Astrocyte of the hippocampus (primary cell): Measurements from ENCODE around the gene SPRYD3.
"Not testable (repeated sequence)": the region's sequence is repeated elsewhere in the genome, so short reads cannot be mapped to it uniquely, and the experiment has no call there.

Experiments used
- DNase-seq: peaks from one replicate; pipeline ENCODE4 v3.0.0; 2011; ENCODE audit warnings: low read depth, low spot score

Gene SPRYD3

DNA sequence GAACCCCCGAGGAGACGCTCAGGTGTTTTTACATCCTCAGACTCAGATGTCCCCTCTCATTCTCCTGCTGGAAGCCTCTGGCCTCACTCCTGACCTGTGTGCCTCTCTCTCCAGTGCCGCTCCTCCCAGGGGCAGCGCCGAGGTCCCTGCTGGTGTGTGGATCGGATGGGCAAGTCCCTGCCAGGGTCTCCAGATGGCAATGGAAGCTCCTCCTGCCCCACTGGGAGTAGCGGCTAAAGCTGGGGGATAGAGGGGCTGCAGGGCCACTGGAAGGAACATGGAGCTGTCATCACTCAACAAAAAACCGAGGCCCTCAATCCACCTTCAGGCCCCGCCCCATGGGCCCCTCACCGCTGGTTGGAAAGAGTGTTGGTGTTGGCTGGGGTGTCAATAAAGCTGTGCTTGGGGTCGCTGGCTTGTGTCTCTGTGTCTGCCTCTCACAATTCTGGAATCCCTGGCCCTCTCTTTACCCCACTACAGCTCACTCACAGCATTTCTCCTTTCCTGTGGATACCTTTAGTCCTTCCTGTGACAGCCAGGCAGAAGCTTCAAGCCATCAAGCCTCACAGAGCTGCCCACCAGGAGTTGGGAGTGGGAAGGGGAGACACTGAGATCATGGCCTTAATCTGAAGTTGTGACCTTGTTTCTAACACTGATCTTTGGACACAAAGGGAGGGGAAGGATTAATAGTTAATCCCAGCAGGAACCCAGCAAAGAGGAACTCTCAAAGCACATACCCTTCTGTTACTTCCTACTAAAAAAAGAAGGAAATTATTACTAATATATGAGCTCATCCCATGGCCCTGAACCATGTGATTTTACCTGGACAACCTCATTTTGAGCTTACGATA lies 23.0 kb upstream of the SPRYD3 start:
- DNase-seq: no peak

DNA sequence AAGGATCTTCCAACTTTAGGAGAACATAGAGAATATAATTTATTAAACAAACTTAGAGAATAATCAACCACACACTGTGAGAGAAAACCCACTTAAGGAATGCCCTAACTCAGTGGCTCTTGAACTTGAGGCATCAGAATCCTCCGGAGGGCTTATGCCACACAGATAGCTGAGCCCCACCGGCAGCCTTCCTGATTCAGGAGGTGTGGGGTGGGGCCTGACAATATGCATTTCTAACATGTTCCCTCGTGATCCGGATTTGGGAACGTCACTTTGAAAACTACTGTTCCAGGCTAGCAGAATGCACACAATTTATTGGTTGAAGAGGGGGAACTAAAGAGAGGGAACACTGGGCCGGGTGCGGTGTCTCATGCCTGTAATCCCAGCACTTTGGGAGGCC lies 22.1 kb upstream of the SPRYD3 start:
- no peak for DNase-seq

GRCh38 chr12:53100466-53101151 lies 21.4 kb upstream of the SPRYD3 start:
- no peak for DNase-seq

DNA sequence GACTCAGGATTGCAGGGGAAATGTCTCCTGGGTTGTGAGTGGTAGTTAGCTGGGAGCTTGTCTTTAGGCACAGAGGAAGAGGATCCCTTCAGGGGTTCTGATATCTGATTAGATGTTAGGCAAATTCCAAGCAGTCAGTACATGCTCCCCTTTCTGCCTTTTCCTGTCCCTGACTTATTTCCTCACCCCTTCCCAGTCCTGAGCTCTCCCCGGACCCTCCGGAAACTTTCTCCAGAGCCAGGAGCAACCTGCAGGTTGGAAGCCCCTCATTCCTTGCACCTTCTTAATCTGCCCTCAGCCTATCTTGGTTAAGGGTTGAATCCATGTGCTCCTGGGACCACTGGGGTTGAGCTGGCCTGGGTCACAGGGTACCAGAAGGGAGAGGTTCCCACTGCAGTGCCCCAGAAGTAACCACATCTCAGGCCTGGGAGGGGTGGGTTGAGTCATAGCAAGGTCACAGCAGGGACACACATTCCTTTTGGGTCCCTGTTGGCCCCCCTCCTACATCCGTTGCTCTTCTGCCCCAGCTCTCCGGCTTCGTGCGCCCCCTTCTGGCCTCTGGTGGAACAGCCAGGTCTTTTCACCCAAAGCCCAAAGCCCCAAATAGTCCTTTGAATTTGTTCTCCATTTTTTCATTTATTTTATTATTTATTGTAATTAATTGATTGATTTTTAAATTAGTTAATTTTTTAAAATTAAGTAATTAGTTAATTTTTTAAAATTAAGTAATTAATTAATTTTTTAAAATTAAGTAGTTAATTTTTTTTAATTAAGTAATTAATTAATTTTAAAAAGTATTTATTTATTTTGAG lies 20.1 kb upstream of the SPRYD3 start:
- DNase-seq: peak; percentile 97

GRCh38 chr12:53098354-53098981 lies 19.3 kb upstream of the SPRYD3 start:
- peak; percentile 74 for DNase-seq

GRCh38 chr12:53097564-53098353 lies 18.6 kb upstream of the SPRYD3 start, which contains the start of gene IGFBP6:
Gene IGFBP6, plus strand, starts transcription at chr12:53097667. Its CDS starts 51 bp downstream, at chr12:53097718.
- DNase-seq: peak; percentile 83

- DNase-seq: peak; percentile 61
Observed at GRCh38 chr12:53097207-53097563, 18.0 kb upstream of the SPRYD3 start.

GRCh38 chr12:53096759-53097158 lies 17.6 kb upstream of the SPRYD3 start:
- no peak for DNase-seq

- DNase-seq: peak; percentile 23
Observed at GRCh38 chr12:53096089-53096741, 17.0 kb upstream of the SPRYD3 start.

DNA sequence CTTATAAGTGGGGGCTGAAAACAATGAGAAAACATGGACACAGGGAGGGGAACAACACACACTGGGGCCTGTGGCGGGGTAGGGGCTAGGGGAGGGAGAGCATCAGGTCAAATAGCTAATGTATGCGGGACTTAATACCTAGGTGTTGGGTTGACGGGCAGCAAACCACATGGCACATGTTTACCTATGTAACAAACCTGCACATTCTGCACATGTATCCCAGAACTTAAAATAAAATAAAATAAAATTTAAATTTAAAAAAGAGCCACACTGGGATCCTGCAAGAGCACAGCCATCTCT lies 16.4 kb upstream of the SPRYD3 start:
- not testable (repeated sequence) for DNase-seq

DNA sequence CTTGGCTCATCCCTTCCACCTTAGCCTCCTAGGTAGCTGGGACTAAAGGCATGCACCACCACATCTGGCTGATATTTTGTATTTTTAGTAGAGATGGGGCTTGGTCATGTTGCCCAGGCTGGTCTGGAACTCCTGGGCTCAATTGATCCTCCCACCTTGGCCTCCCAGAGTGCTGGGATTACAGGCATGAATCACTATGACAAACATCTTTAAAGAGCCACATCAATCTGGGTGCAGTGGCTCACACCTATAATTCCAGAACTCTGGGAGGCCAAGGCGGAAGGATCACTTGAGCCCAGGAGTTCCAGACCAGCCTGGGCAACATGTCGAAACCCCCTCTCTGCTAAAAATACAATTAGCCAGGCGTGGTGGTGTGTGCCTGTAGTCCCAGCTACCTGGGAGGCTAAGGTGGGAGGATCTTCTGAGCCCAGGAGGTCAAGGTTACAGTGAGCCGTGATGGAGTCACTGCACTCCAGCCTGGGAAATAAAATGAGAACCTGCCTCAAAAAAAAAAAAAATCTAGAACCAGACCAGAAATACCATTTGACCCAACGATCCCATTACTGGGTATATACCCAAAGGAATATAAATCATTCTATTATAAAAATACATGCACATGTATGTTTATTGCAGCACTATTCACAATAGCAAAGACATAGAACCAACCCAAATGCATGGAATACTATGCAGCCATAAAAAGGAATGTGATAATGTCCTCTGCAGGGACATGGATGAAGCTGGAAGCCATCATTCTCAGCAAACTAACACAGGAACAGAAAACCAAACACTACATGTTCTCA lies 15.8 kb upstream of the SPRYD3 start:
- DNase-seq: not testable (repeated sequence)

DNA sequence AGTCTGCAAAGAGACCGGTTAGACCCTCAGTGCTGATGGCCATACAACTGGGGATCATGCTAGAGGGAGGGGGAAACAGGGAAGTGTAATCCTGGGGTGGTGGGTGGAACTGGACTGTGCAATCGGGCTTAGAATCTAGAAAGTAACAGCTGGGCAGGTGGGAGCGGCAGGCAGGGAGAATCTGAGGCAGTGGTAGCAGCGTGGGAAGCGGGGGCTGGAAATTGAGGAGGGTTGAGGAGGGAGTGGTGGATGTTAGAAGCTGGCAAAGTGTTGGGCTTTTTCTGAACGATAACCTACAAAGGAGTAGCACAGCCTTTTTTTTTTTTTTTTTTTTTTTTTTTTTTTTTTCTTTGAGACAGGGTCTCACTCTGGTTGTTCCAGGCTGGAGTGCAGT lies 15.2 kb upstream of the SPRYD3 start:
- DNase-seq: no peak

DNA sequence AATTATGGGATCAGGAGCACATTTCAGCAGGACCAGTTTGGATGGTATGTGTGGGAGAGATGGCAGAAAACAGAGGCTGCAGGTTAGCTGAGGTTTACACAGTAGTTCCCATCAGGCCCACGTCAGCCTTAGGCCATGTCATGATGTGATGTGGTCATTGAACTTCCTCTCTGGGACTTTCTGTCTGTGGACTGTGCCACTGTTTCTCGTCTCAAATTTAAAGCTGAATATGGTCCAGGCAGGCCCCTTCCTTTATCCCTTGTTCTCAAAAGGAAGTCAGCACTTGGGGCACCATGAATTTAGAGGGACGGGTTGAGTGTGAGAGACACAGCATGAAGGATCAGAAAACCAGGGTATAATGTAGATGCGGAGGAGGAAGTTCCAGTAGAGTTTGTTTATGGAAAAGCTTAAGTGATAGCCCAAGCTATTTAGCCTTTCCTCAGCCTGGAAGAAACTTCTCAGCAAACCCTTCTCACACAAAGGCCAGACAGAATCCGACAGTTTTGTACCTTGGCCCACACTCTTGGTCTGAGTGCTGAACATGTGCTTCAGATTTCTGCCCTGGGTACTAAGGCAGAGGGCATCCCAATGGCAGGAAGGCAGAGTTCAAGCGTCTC lies 14.7 kb upstream of the SPRYD3 start:
- no peak for DNase-seq

- no peak for DNase-seq
Observed at GRCh38 chr12:53091756-53092155, 12.6 kb upstream of the SPRYD3 start.

GRCh38 chr12:53090554-53090953 lies 11.4 kb upstream of the SPRYD3 start:
- DNase-seq: no peak

GRCh38 chr12:53090105-53090504 lies 10.9 kb upstream of the SPRYD3 start:
- DNase-seq: no peak

- no peak for DNase-seq
Observed at GRCh38 chr12:53086361-53086760, 7.2 kb upstream of the SPRYD3 start.

DNA sequence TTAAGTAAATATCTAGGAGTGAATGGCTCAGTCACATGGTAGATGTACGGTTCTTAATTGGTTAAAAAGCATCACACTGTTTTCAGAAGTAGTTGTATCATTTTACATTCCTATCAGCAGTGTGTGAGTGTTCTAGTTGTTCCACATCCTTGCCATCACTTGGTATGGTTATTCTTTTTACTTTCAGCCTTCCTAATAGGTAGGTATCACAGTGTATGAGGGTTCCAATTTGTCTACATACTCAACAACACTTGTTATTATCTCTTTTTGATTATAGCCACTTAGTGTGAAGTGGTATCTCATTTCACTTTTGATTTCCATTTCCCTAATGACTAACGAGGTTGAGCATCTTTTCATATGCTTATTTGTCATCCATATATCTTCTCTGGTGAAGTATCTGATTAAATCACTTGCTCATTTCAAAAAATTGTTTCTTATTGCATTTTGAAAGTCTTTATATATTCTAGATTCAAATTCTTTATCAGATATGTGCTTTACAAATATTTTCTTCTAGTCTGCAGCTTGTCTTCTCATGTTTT lies 3.5 kb upstream of the SPRYD3 start:
- DNase-seq: no peak
